Measurements from ENCODE around the gene ROR2.

DNA sequence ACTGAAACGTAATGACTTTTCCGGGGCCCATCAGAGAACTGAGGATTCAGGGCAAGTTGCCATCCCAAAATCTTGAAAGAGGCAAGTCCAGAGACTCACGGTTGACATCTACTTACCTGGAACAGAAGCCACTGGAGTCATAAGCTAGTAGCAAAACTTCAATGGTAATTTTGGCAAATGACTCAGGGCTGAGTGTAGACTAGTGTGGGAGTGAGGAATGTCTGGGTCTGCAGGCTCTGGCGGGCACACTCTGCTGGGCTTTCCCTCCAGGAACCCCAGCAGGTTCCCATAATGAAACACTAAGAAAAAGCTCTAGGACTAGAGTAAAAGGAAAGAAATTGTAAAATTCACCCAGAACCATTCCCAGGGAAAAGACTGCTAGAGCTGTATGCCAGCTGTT, 403.5 kb downstream of the ROR2 start:
- no peak for TF ChIP-seq POLR2A (IDR thresholded peaks at IDR 0.05)
- TF ChIP-seq, protein P1, sequence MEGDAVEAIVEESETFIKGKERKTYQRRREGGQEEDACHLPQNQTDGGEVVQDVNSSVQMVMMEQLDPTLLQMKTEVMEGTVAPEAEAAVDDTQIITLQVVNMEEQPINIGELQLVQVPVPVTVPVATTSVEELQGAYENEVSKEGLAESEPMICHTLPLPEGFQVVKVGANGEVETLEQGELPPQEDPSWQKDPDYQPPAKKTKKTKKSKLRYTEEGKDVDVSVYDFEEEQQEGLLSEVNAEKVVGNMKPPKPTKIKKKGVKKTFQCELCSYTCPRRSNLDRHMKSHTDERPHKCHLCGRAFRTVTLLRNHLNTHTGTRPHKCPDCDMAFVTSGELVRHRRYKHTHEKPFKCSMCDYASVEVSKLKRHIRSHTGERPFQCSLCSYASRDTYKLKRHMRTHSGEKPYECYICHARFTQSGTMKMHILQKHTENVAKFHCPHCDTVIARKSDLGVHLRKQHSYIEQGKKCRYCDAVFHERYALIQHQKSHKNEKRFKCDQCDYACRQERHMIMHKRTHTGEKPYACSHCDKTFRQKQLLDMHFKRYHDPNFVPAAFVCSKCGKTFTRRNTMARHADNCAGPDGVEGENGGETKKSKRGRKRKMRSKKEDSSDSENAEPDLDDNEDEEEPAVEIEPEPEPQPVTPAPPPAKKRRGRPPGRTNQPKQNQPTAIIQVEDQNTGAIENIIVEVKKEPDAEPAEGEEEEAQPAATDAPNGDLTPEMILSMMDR (IDR thresholded peaks at IDR 0.05): no peak
